Stimulated activated CD4-positive, alpha-beta T cell treated with anti-CD3 and anti-CD28 coated beads, Interleukin-2, amount 100 ng/mL, for 4 hours (primary cell): ENCODE results near the gene ABR.
"Not testable (repeated sequence)": the region's sequence is repeated elsewhere in the genome, so short reads cannot be mapped to it uniquely, and the experiment has no call there.

Source experiments
- DNase-seq: peaks from one replicate; pipeline ENCODE4 v3.0.0-alpha.2; 2020; ENCODE audit warnings: low read depth

Gene ABR

GRCh38 chr17:1047879-1048470, 131.8 kb downstream of the ABR start:
- no peak for DNase-seq

- DNase-seq = no peak
These were observed 132.5 kb downstream of the ABR start for GRCh38 chr17:1047177-1047878.

GRCh38 chr17:1045456-1045855, 134.3 kb downstream of the ABR start:
- DNase-seq = no peak

- DNase-seq = not testable (repeated sequence)
These were observed 135.3 kb downstream of the ABR start for GRCh38 chr17:1044387-1045009.

- no peak for DNase-seq
These were observed 136.1 kb downstream of the ABR start for GRCh38 chr17:1043601-1044251.

- DNase-seq = no peak
These were observed 137.3 kb downstream of the ABR start for GRCh38 chr17:1042486-1042885.

- no peak for DNase-seq
These were observed 138.0 kb downstream of the ABR start for GRCh38 chr17:1041746-1042145.

- no peak for DNase-seq
These were observed 139.6 kb downstream of the ABR start for GRCh38 chr17:1040216-1040600.

GRCh38 chr17:1039511-1040215, 140.1 kb downstream of the ABR start:
- DNase-seq = no peak

- DNase-seq = no peak
These were observed 140.7 kb downstream of the ABR start for GRCh38 chr17:1039123-1039507.

GRCh38 chr17:1038459-1039122, 141.2 kb downstream of the ABR start:
- DNase-seq = no peak

GRCh38 chr17:1037238-1037879, 142.4 kb downstream of the ABR start:
- DNase-seq = no peak

- DNase-seq = no peak
These were observed 142.9 kb downstream of the ABR start for GRCh38 chr17:1036845-1037237.

- DNase-seq = no peak
These were observed 143.5 kb downstream of the ABR start for GRCh38 chr17:1036171-1036844.

- DNase-seq = no peak
These were observed 144.1 kb downstream of the ABR start for GRCh38 chr17:1035546-1036170.

- no peak for DNase-seq
These were observed 145.1 kb downstream of the ABR start for GRCh38 chr17:1034652-1035210.

GRCh38 chr17:1033503-1033902, 146.3 kb downstream of the ABR start:
- no peak for DNase-seq

GRCh38 chr17:1032391-1032790, 147.4 kb downstream of the ABR start:
- no peak for DNase-seq

- DNase-seq = no peak
These were observed 148.1 kb downstream of the ABR start for GRCh38 chr17:1031711-1032110.
